Upper lobe of left lung (tissue), 4 donors: ENCODE results near the gene HACD3.

ENCODE experiments used
- POLR2A ChIP-seq, 4 donors: fragments of 450-650 bp; IDR thresholded peaks; one replicate each; pipeline ENCODE4 v1.5.1; 2016 to 2017; ENCODE audit warnings: antibody characterized with exemption in 4 of 4, mild to moderate bottlenecking in 2 of 4
- TF ChIP-seq, protein P1 (sequence below), 6 experiments: fragments of 450-650 bp in 4 of 6; fragments of 200-600 bp in 2 of 6; sonication (generic) in 2 of 6; IDR thresholded peaks; one replicate each; pipeline ENCODE4 v1.5.1; 2016 to 2019; ENCODE audit warnings: antibody characterized with exemption in 6 of 6

DNA sequence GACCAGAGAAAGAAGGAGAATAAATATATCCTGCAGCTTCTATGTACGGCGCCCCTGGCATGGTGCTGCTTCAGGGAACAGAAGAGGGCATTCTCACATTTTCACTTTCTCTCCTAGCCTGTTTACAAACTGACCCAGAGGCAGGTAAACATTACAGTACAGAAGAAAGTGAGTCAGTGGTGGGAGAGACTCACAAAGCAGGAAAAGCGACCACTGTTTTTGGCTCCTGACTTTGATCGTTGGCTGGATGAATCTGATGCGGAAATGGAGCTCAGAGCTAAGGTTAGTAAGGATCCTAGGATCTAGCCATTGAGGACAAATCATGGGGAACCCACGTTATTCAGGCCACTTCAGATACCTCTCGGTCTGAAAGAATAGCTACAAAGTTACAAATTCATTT lies 26.4 kb downstream of the HACD3 start:
- TF ChIP-seq, protein P1, sequence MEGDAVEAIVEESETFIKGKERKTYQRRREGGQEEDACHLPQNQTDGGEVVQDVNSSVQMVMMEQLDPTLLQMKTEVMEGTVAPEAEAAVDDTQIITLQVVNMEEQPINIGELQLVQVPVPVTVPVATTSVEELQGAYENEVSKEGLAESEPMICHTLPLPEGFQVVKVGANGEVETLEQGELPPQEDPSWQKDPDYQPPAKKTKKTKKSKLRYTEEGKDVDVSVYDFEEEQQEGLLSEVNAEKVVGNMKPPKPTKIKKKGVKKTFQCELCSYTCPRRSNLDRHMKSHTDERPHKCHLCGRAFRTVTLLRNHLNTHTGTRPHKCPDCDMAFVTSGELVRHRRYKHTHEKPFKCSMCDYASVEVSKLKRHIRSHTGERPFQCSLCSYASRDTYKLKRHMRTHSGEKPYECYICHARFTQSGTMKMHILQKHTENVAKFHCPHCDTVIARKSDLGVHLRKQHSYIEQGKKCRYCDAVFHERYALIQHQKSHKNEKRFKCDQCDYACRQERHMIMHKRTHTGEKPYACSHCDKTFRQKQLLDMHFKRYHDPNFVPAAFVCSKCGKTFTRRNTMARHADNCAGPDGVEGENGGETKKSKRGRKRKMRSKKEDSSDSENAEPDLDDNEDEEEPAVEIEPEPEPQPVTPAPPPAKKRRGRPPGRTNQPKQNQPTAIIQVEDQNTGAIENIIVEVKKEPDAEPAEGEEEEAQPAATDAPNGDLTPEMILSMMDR (IDR thresholded peaks at IDR 0.05) = no peak
- TF ChIP-seq POLR2A (IDR thresholded peaks at IDR 0.05) = no peak
